Calu3 (cell line): ENCODE measurements around the gene GPR162. TPM values are rescaled to one million over a fixed set of nuclear protein-coding genes. Genes with fewer than 3 reads are reported as not detected.

ENCODE experiments used
- BruUV-seq: library from RNA; stranded (reverse); fragments of 400-500 nt; replicated peaks from 2 replicates; lab custom pipeline; 2021; lab: Mats Ljungman, UMichigan
- CTCF ChIA-PET: fragments of 300-600 bp; sonication (Branson Sonifier 250); formaldehyde crosslinking; loops from one replicate; lab custom pipeline; 2022; ENCODE audit warnings: antibody characterized with exemption; lab: Charles Lee
- DNase-seq: peaks from one replicate; pipeline ENCODE4 v3.0.0; 2022
- H3K27ac Mint-ChIP-seq: one replicate; pipeline ENCODE4 v1.8.0; 2022; ENCODE audit warnings: mixed read lengths; ENCODE audit not compliant: unreplicated experiment
- H3K27me3 Mint-ChIP-seq: one replicate; pipeline ENCODE4 v1.8.0; 2022; ENCODE audit warnings: mixed read lengths; ENCODE audit not compliant: unreplicated experiment
- H3K36me3 Mint-ChIP-seq: one replicate; pipeline ENCODE4 v1.8.0; 2022; ENCODE audit warnings: mild to moderate bottlenecking, moderate library complexity, mixed read lengths; ENCODE audit not compliant: insufficient read depth, unreplicated experiment
- H3K4me1 Mint-ChIP-seq: one replicate; pipeline ENCODE4 v1.8.0; 2022; ENCODE audit warnings: mild to moderate bottlenecking, low read depth, mixed read lengths; ENCODE audit not compliant: unreplicated experiment
- H3K4me3 Mint-ChIP-seq: one replicate; pipeline ENCODE4 v1.8.0; 2022; ENCODE audit warnings: mild to moderate bottlenecking, low read depth, moderate library complexity, mixed read lengths; ENCODE audit not compliant: unreplicated experiment
- H3K9me3 Mint-ChIP-seq: one replicate; pipeline ENCODE4 v1.8.0; 2022; ENCODE audit warnings: low read depth, mixed read lengths; ENCODE audit not compliant: unreplicated experiment
- intact Hi-C: fragments of 100-400 bp; cut with micrococcal nuclease; formaldehyde crosslinking; loops from one replicate; pipeline ENCODE4 v1.10.0; 2022; ENCODE audit not compliant: unreplicated experiment
- total RNA-seq: library from RNA; stranded (reverse); gene quantifications from 2 replicates; pipeline ENCODE4 v1.2.3, GENCODE V29; 2022
- TF ChIP-seq, protein P1 (sequence below): fragments of 200-600 bp; IDR thresholded peaks from one replicate; pipeline ENCODE4 v1.8.0; 2022; ENCODE audit warnings: antibody characterized with exemption; ENCODE audit not compliant: unreplicated experiment

The GPR162 gene
- total RNA-seq, 1 experiment from 2014 or later: not detected

DNA sequence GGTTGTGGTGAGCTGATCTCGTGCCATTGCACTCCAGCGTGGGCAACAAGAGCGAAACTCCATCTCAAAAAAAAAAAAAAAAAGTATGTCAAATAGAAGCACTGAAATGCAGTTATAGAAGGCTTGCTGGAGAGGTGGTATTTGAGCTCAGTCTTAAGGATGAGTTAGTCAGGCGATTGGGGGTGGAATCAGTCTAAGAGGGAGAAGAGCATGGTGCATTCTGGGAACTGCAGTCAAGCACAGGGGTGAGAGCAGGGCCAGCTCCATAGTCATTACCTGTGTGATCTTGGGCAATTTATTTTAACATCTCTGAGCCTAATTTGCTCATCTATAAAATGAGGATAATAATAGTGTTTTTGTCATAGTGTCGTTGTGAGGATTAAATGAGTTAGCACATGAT, 13.3 kb downstream of the GPR162 start:
- intact Hi-C loops: loop anchor here (1.0 to 2.0 kb wide), 2 partner anchors 16 to 82 kb away; partner anchors contain the start of genes CDCA3 and MLF2
- H3K4me1 Mint-ChIP-seq: peaks cover 20% of the 10 kb centered on the region

GRCh38 chr12:6836851-6837250, 15.2 kb downstream of the GPR162 start:
- H3K4me1 Mint-ChIP-seq: peaks cover 20% of the 10 kb centered on the region
- H3K36me3 Mint-ChIP-seq: peaks cover 4% of the 10 kb centered on the region
- H3K9me3 Mint-ChIP-seq: no peaks in the 10 kb centered on the region

More for the DNA sequence above, 13.3 kb downstream of the GPR162 start:
- CTCF ChIA-PET: interaction anchor here (1.2 to 2.1 kb wide), 3 partner anchors 9 to 68 kb away, joined by 4 to 11 read pairs (median 8); partner anchors contain the start of genes CDCA3, PTMS and USP5
- DNase-seq: no peak
- no peaks in the 10 kb centered on the region for H3K9me3 Mint-ChIP-seq
- TF ChIP-seq, protein P1, sequence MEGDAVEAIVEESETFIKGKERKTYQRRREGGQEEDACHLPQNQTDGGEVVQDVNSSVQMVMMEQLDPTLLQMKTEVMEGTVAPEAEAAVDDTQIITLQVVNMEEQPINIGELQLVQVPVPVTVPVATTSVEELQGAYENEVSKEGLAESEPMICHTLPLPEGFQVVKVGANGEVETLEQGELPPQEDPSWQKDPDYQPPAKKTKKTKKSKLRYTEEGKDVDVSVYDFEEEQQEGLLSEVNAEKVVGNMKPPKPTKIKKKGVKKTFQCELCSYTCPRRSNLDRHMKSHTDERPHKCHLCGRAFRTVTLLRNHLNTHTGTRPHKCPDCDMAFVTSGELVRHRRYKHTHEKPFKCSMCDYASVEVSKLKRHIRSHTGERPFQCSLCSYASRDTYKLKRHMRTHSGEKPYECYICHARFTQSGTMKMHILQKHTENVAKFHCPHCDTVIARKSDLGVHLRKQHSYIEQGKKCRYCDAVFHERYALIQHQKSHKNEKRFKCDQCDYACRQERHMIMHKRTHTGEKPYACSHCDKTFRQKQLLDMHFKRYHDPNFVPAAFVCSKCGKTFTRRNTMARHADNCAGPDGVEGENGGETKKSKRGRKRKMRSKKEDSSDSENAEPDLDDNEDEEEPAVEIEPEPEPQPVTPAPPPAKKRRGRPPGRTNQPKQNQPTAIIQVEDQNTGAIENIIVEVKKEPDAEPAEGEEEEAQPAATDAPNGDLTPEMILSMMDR: no peak
- BruUV-seq: no TSS peak
- H3K27ac Mint-ChIP-seq: no peak overlapping the region
- peaks cover 4% of the 10 kb centered on the region for H3K36me3 Mint-ChIP-seq
- peaks cover 87% of the 10 kb centered on the region for H3K27me3 Mint-ChIP-seq
- no peak overlapping the region for H3K4me3 Mint-ChIP-seq

DNA sequence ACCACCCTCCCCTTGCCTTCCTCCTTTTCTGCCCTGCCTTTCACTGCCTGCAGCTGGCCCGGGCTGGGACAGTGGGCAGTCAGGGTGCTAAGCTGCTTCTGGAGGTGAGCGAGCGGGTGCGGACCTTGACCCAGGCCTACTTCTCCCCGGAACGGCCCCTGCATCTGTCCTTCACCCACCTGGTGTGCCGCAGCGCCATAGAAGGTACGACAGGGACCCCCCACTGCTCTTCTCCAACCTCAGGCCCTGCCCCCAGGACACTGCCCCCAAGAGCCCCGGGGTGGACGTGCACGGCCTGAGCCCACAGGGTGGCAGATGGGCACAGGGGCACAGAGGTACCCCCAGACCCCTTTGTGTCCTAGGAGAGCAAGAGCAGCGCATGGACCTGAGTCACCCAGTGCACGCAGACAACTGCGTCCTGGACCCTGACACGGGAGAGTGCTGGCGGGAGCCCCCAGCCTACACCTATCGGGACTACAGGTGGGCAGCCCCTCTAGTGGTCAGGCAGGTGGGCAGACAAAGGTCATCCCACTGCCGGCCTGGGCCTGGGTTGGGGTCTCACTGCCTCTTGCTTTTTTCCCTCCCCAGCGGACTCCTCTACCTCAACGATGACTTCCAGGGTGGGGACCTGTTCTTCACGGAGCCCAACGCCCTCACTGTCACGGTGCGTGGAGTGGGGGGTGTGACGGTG, 15.9 kb downstream of the GPR162 start:
- BruUV-seq: no TSS peak
- CTCF ChIA-PET: interaction anchor here (1.1 kb wide), 1 partner anchor 84 kb away, joined by 4 read pairs; the partner anchor contains the start of gene MLF2
- peaks cover 4% of the 10 kb centered on the region for H3K36me3 Mint-ChIP-seq
- intact Hi-C loops: no loop called here
- no peak overlapping the region for H3K27ac Mint-ChIP-seq
- H3K27me3 Mint-ChIP-seq: peaks cover 72% of the 10 kb centered on the region
- TF ChIP-seq, protein P1: no peak
- peaks cover 20% of the 10 kb centered on the region for H3K4me1 Mint-ChIP-seq
- H3K4me3 Mint-ChIP-seq: no peak overlapping the region
- DNase-seq: no peak
- no peaks in the 10 kb centered on the region for H3K9me3 Mint-ChIP-seq

More at GRCh38 chr12:6836851-6837250, 15.2 kb downstream of the GPR162 start:
- BruUV-seq: no TSS peak
- peaks cover 74% of the 10 kb centered on the region for H3K27me3 Mint-ChIP-seq
- CTCF ChIA-PET: interaction anchor here (1.1 to 1.7 kb wide), 2 partner anchors 14 to 84 kb away, joined by 3 to 4 read pairs; partner anchors contain the start of genes CDCA3 and MLF2
- TF ChIP-seq, protein P1: no peak
- no peak for DNase-seq
- no peak overlapping the region for H3K27ac Mint-ChIP-seq
- H3K4me3 Mint-ChIP-seq: no peak overlapping the region
- intact Hi-C loops: no loop called here

DNA sequence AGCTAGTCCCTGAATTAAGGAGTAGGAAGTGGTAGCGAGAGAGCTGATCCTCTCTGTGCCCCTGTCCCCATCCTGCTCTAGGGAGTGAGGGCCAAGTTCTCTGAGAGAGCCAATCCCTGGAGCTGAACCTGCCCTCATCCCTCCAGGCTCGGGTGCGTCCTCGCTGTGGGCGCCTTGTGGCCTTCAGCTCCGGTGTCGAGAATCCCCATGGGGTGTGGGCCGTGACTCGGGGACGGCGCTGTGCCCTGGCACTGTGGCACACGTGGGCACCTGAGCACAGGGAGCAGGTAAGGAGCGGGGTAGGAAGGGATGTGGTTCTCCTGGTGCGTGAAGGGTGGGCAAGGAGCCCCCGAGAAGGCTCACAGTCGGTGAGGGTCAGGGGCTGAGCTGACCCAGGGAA, 17.2 kb downstream of the GPR162 start:
- H3K36me3 Mint-ChIP-seq: peaks cover 4% of the 10 kb centered on the region
- BruUV-seq: no TSS peak
- CTCF ChIA-PET: interaction anchor here (2.5 kb wide), 1 partner anchor 13 kb away, joined by 10 read pairs; the partner anchor contains the start of genes CDCA3 and USP5
- no peak overlapping the region for H3K27ac Mint-ChIP-seq
- H3K27me3 Mint-ChIP-seq: peaks cover 75% of the 10 kb centered on the region
- DNase-seq: no peak
- TF ChIP-seq, protein P1: no peak
- H3K4me3 Mint-ChIP-seq: no peak overlapping the region
- peaks cover 20% of the 10 kb centered on the region for H3K4me1 Mint-ChIP-seq
- intact Hi-C loops: no loop called here
- H3K9me3 Mint-ChIP-seq: no peaks in the 10 kb centered on the region
